Liver (tissue), 9 donors: ENCODE measurements around the gene CDA. TPM values are rescaled to one million over a fixed set of nuclear protein-coding genes. Genes with fewer than 3 reads are reported as not detected.

Source experiments
- DNase-seq: peaks from one replicate; pipeline ENCODE4 v3.0.0-alpha.2; 2017; ENCODE audit warnings: low spot score
- H3K27ac ChIP-seq, 2 donors: one replicate each; pipeline ENCODE4 v1.7.0; 2013; ENCODE audit warnings: inconsistent platforms in 2 of 2, low read length in 2 of 2, control low read depth in 1 of 2, low read depth in 1 of 2, mild to moderate bottlenecking in 1 of 2
- H3K27me3 ChIP-seq, 4 donors: one replicate each; pipeline versions ENCODE4 v1.6.1 to v1.7.0; 2013; ENCODE audit warnings: low read length in 3 of 4, inconsistent platforms in 1 of 4, mild to moderate bottlenecking in 1 of 4, moderate library complexity in 1 of 4; ENCODE audit not compliant: control insufficient read depth in 4 of 4, insufficient read depth in 4 of 4
- H3K36me3 ChIP-seq, 4 donors: one replicate each; pipeline versions ENCODE4 v1.6.1 to v1.7.0; 2013; ENCODE audit warnings: low read length in 3 of 4, mild to moderate bottlenecking in 3 of 4, low read depth in 1 of 4, moderate library complexity in 1 of 4; ENCODE audit not compliant: control insufficient read depth in 4 of 4, insufficient read depth in 3 of 4
- H3K4me1 ChIP-seq, 4 donors: one replicate each; pipeline versions ENCODE4 v1.6.1 to v1.7.0; 2013; ENCODE audit warnings: low read length in 3 of 4, mild to moderate bottlenecking in 3 of 4, moderate library complexity in 1 of 4; ENCODE audit not compliant: control insufficient read depth in 4 of 4, insufficient read depth in 4 of 4
- H3K4me3 ChIP-seq, 3 donors: one replicate each; pipeline versions ENCODE4 v1.6.1 to v1.7.0; 2013; ENCODE audit warnings: low read length in 3 of 3, control low read depth in 1 of 3, low read depth in 1 of 3, mild to moderate bottlenecking in 1 of 3
- H3K9ac ChIP-seq, 2 donors: one replicate each; pipeline ENCODE4 v1.7.0; 2013; ENCODE audit warnings: low read length in 2 of 2, mild to moderate bottlenecking in 2 of 2, moderate library complexity in 2 of 2, control low read depth in 1 of 2, low read depth in 1 of 2
- H3K9me3 ChIP-seq, 4 donors: one replicate each; pipeline versions ENCODE4 v1.6.1 to v1.7.0; 2013; ENCODE audit warnings: low read length in 3 of 4; ENCODE audit not compliant: control insufficient read depth in 4 of 4
- ATF3 ChIP-seq: IDR thresholded peaks from 2 replicates; pipeline ENCODE4 v1.6.1; 2016; ENCODE audit warnings: antibody characterized with exemption
- EGR1 ChIP-seq, 2 donors: IDR thresholded peaks; 2 replicates each; pipeline ENCODE4 v1.6.1; 2016 to 2018; ENCODE audit warnings: antibody characterized with exemption in 2 of 2, low read depth in 2 of 2
- FOXA1 ChIP-seq: IDR thresholded peaks from 2 replicates; pipeline ENCODE4 v1.6.1; 2016; ENCODE audit warnings: antibody characterized with exemption
- FOXA2 ChIP-seq: IDR thresholded peaks from 2 replicates; pipeline ENCODE4 v1.6.1; 2016; ENCODE audit warnings: antibody characterized with exemption
- GABPA ChIP-seq, 2 donors: IDR thresholded peaks in 1 of 2; conservative IDR thresholded peaks in 1 of 2; 2 replicates each; pipeline ENCODE4 v1.6.1; 2016; ENCODE audit warnings: antibody characterized with exemption in 2 of 2, mild to moderate bottlenecking in 1 of 2, moderate library complexity in 1 of 2
- HNF4A ChIP-seq, 2 donors: conservative IDR thresholded peaks; 2 replicates each; pipeline ENCODE4 v1.6.1; 2016; ENCODE audit warnings: antibody characterized with exemption in 2 of 2, mild to moderate bottlenecking in 2 of 2
- HNF4G ChIP-seq: IDR thresholded peaks from 2 replicates; pipeline ENCODE4 v1.6.1; 2016; ENCODE audit warnings: antibody characterized with exemption
- MAX ChIP-seq: IDR thresholded peaks from 2 replicates; pipeline ENCODE4 v1.6.1; 2016; ENCODE audit warnings: antibody characterized with exemption
- NR2F2 ChIP-seq: IDR thresholded peaks from 2 replicates; pipeline ENCODE4 v1.6.1; 2016; ENCODE audit warnings: antibody characterized with exemption
- RAD21 ChIP-seq, 2 donors: IDR thresholded peaks; 2 replicates each; pipeline ENCODE4 v1.6.1; 2016; ENCODE audit warnings: antibody characterized with exemption in 2 of 2, mild to moderate bottlenecking in 2 of 2
- RXRA ChIP-seq, 2 donors: IDR thresholded peaks; 2 replicates each; pipeline ENCODE4 v1.6.1; 2017 to 2018; ENCODE audit warnings: antibody characterized with exemption in 2 of 2, mild to moderate bottlenecking in 1 of 2
- SP1 ChIP-seq: IDR thresholded peaks from 2 replicates; pipeline ENCODE4 v1.6.1; 2018; ENCODE audit warnings: antibody characterized with exemption, mild to moderate bottlenecking
- TAF1 ChIP-seq: conservative IDR thresholded peaks from 2 replicates; pipeline ENCODE4 v1.6.1; 2016; ENCODE audit warnings: antibody characterized with exemption, mild to moderate bottlenecking
- YY1 ChIP-seq: IDR thresholded peaks from 2 replicates; pipeline ENCODE4 v1.6.1; 2016; ENCODE audit warnings: antibody characterized with exemption, mild to moderate bottlenecking
- WGBS: extraction: QIAGEN DNeasy Blood & Tissue Kit; methylation state at CpG from one replicate; pipeline ENCODE4 v1.1.7; 2013; 5-methylcytosine and 5-hydroxymethylcytosine counted together
- polyA plus RNA-seq, 2 donors: library from polyadenylated mRNA; stranded (reverse) in 1 of 2; unstranded in 1 of 2; fragments of 200-250 nt in 1 of 2; fragments of >200 nt in 1 of 2; fragmentation: Nextera tagmentation in 1 of 2; extraction: Ambion mirVana in 1 of 2; gene quantifications; one replicate each; pipeline versions ENCODE4 v1.2.1 to v1.2.3, GENCODE V29; 2013 to 2015
- total RNA-seq, 2 donors: library from RNA; depleted of rRNA; stranded (reverse); fragments of >200 nt; gene quantifications; one replicate each; pipeline ENCODE4 v1.2.3, GENCODE V29; 2014
- TF ChIP-seq, protein P1 (sequence below): IDR thresholded peaks from 2 replicates; pipeline ENCODE4 v1.6.1; 2016; ENCODE audit warnings: antibody characterized with exemption
- TF ChIP-seq, protein P2 (sequence below): IDR thresholded peaks from 2 replicates; pipeline ENCODE4 v1.6.1; 2016; ENCODE audit warnings: antibody characterized with exemption, mild to moderate bottlenecking
- TF ChIP-seq, protein P3 (sequence below): fragments of 150-350 bp; IDR thresholded peaks from 2 replicates; pipeline ENCODE4 v1.5.1; 2017; ENCODE audit warnings: improper control_type of control experiment, low read depth, low read length; ENCODE audit not compliant: missing input control
- donor health status: healthy.
- donor health status: healthy.
- donor health status: healthy.
- donor health status: healthy.
- donor health status: healthy.

Gene CDA
- total and polyA plus RNA-seq, 4 donors: 0.42 to 38.9 (median 16.9) TPM

GRCh38 chr1:20565234-20565633 is 23.7 kb upstream of the CDA start:
- H3K9me3 ChIP-seq: no peaks in the 10 kb centered on the region
- H3K36me3 ChIP-seq: no peaks in the 10 kb centered on the region
- TF ChIP-seq YY1 (no peak), HNF4G (no peak), TAF1 (no peak), FOXA1 (no peak), ATF3 (no peak), FOXA2 (no peak), RXRA (IDR thresholded peaks at IDR 0.05) (no peak), NR2F2 (no peak), MAX (no peak), GABPA (IDR thresholded peaks at IDR 0.05 in 1 of 2, conservative IDR thresholded peaks at IDR 0.05 in 1 of 2) (no peak), RAD21 (IDR thresholded peaks at IDR 0.05) (no peak), SP1 (no peak)
- TF ChIP-seq, protein P1, sequence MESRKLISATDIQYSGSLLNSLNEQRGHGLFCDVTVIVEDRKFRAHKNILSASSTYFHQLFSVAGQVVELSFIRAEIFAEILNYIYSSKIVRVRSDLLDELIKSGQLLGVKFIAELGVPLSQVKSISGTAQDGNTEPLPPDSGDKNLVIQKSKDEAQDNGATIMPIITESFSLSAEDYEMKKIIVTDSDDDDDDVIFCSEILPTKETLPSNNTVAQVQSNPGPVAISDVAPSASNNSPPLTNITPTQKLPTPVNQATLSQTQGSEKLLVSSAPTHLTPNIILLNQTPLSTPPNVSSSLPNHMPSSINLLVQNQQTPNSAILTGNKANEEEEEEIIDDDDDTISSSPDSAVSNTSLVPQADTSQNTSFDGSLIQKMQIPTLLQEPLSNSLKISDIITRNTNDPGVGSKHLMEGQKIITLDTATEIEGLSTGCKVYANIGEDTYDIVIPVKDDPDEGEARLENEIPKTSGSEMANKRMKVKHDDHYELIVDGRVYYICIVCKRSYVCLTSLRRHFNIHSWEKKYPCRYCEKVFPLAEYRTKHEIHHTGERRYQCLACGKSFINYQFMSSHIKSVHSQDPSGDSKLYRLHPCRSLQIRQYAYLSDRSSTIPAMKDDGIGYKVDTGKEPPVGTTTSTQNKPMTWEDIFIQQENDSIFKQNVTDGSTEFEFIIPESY: no peak
- TF ChIP-seq, protein P2, sequence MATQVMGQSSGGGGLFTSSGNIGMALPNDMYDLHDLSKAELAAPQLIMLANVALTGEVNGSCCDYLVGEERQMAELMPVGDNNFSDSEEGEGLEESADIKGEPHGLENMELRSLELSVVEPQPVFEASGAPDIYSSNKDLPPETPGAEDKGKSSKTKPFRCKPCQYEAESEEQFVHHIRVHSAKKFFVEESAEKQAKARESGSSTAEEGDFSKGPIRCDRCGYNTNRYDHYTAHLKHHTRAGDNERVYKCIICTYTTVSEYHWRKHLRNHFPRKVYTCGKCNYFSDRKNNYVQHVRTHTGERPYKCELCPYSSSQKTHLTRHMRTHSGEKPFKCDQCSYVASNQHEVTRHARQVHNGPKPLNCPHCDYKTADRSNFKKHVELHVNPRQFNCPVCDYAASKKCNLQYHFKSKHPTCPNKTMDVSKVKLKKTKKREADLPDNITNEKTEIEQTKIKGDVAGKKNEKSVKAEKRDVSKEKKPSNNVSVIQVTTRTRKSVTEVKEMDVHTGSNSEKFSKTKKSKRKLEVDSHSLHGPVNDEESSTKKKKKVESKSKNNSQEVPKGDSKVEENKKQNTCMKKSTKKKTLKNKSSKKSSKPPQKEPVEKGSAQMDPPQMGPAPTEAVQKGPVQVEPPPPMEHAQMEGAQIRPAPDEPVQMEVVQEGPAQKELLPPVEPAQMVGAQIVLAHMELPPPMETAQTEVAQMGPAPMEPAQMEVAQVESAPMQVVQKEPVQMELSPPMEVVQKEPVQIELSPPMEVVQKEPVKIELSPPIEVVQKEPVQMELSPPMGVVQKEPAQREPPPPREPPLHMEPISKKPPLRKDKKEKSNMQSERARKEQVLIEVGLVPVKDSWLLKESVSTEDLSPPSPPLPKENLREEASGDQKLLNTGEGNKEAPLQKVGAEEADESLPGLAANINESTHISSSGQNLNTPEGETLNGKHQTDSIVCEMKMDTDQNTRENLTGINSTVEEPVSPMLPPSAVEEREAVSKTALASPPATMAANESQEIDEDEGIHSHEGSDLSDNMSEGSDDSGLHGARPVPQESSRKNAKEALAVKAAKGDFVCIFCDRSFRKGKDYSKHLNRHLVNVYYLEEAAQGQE: no peak
- 67% methylated on average over 4 of the region's 4 CpGs for WGBS
- no peak for DNase-seq
- H3K4me1 ChIP-seq: no peaks in the 10 kb centered on the region
- H3K9ac ChIP-seq: no peak overlapping the region
- no peak overlapping the region for H3K27ac ChIP-seq
- H3K4me3 ChIP-seq: no peak overlapping the region
- no peaks in the 10 kb centered on the region for H3K27me3 ChIP-seq

DNA sequence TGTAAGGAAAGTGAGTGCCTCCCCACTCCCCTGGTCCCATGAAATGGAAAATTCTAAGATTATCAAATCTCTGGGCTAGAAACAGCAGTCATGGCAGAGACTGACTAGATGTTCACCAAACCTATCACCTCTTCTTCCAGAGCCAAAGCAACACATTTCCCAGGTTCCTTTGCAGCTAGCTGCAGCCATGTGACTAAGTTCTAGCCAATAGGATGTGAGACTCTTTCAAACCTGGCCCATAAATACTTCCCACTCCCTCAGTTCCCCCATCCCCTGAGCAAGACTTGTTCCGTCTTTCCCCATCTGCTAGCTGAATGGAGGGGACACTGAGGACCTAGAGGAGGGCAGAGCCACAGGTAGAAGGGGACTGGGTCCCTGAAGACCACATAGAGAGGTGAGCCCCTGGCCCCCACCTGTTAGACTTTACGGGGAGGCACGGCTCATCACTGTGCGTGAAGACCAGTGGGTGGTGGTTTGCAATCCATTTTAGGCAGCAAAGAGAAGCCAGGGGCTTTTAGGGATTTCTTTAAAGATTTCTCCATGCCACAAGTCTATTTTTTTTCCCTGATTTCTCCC is 19.3 kb upstream of the CDA start:
- no peak for DNase-seq
- WGBS: 88% methylated on average over 4 of the region's 4 CpGs
- Histone ChIP-seq H3K36me3 (no peaks in the 10 kb centered on the region), H3K27me3 (no peaks in the 10 kb centered on the region), H3K4me1 (no peaks in the 10 kb centered on the region), H3K9ac (no peak overlapping the region), H3K27ac (no peak overlapping the region), H3K4me3 (no peak overlapping the region), H3K9me3 (no peaks in the 10 kb centered on the region)
- TF ChIP-seq MAX (no peak), SP1 (no peak), RXRA (IDR thresholded peaks at IDR 0.05) (no peak), FOXA1 (no peak), EGR1 (IDR thresholded peaks at IDR 0.05; ENCODE audit: low read depth in 2 of 2) (no peak), HNF4A (conservative IDR thresholded peaks at IDR 0.05) (no peak), YY1 (no peak), RAD21 (IDR thresholded peaks at IDR 0.05) (no peak), NR2F2 (no peak), ATF3 (no peak)
- TF ChIP-seq, protein P1: no peak
- TF ChIP-seq, protein P3, sequence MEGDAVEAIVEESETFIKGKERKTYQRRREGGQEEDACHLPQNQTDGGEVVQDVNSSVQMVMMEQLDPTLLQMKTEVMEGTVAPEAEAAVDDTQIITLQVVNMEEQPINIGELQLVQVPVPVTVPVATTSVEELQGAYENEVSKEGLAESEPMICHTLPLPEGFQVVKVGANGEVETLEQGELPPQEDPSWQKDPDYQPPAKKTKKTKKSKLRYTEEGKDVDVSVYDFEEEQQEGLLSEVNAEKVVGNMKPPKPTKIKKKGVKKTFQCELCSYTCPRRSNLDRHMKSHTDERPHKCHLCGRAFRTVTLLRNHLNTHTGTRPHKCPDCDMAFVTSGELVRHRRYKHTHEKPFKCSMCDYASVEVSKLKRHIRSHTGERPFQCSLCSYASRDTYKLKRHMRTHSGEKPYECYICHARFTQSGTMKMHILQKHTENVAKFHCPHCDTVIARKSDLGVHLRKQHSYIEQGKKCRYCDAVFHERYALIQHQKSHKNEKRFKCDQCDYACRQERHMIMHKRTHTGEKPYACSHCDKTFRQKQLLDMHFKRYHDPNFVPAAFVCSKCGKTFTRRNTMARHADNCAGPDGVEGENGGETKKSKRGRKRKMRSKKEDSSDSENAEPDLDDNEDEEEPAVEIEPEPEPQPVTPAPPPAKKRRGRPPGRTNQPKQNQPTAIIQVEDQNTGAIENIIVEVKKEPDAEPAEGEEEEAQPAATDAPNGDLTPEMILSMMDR: no peak
- TF ChIP-seq, protein P2: no peak
